Neural cell (in vitro differentiated cells): ENCODE results near the gene PKDCC.

Source experiments
- EP300 ChIP-seq: fragments of 450-650 bp; conservative IDR thresholded peaks from 2 replicates; pipeline ENCODE4 v1.6.1; 2014; ENCODE audit warnings: antibody characterized with exemption, mild to moderate bottlenecking, moderate library complexity; ENCODE audit not compliant: poor library complexity, severe bottlenecking
- EZH2 ChIP-seq: fragments of 200-600, 300-800 bp; shearing (Covaris generic), sonication (generic); IDR thresholded peaks from 2 replicates; pipeline ENCODE4 v1.6.1; 2014; ENCODE audit warnings: antibody characterized with exemption, low read length, borderline replicate concordance, mild to moderate bottlenecking; ENCODE audit not compliant: insufficient read depth, poor library complexity, severe bottlenecking
- POLR2AphosphoS5 ChIP-seq: IDR thresholded peaks from 2 replicates; pipeline ENCODE4 v1.6.1; 2012
- REST ChIP-seq: IDR thresholded peaks from 2 replicates; pipeline ENCODE4 v1.6.1; 2012; ENCODE audit warnings: borderline replicate concordance
- TF ChIP-seq, protein P1 (sequence below): fragments of 450-650 bp; IDR thresholded peaks from 2 replicates; pipeline ENCODE4 v1.5.1; 2014; ENCODE audit warnings: antibody characterized with exemption, mild to moderate bottlenecking, moderate library complexity; ENCODE audit not compliant: poor library complexity, severe bottlenecking

DNA sequence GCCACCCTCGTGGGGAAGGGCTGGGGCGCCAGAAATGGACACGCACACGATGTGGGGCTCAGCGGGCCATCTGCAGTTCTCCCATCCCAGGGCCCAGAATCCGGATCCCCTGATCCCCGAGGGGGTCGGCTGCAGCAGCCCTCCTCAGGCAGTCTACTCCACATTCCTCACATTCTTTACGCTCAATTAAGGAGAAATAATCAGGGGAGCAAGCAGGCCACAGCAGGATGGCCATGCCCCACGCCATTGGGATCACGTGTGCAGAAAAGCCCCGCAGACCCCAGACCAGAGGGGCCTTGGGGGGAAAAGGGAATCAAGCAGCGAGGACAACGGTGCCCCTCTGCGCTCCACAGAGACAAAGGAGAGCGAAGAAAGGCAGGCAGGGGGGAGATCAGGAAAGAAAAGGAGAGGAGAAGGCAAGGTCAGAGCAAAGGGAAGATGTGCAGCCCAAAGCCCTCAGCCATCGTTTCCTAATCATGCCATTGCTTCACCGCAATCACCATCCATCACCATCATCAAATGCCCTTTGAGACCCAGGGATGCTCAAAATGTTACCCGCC, 17.5 kb upstream of the PKDCC start:
- TF ChIP-seq, protein P1, sequence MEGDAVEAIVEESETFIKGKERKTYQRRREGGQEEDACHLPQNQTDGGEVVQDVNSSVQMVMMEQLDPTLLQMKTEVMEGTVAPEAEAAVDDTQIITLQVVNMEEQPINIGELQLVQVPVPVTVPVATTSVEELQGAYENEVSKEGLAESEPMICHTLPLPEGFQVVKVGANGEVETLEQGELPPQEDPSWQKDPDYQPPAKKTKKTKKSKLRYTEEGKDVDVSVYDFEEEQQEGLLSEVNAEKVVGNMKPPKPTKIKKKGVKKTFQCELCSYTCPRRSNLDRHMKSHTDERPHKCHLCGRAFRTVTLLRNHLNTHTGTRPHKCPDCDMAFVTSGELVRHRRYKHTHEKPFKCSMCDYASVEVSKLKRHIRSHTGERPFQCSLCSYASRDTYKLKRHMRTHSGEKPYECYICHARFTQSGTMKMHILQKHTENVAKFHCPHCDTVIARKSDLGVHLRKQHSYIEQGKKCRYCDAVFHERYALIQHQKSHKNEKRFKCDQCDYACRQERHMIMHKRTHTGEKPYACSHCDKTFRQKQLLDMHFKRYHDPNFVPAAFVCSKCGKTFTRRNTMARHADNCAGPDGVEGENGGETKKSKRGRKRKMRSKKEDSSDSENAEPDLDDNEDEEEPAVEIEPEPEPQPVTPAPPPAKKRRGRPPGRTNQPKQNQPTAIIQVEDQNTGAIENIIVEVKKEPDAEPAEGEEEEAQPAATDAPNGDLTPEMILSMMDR = no peak
- TF ChIP-seq EP300 = no peak
- no peak for TF ChIP-seq EZH2
- TF ChIP-seq REST = no peak
- no peak for TF ChIP-seq POLR2AphosphoS5
